ENCODE data around the gene ZC3H7A. TPM values are rescaled to one million over a fixed set of nuclear protein-coding genes. Genes with fewer than 3 reads are reported as not detected.

ZC3H7A gene
- total and polyA plus RNA-seq, 2 of the 13 experiments (the other 11 are each of a cell fraction or from before 2014, with no cell fraction given) = 29.2 to 36.8 TPM

- POLR2A ChIA-PET = no interaction called here
- no peak for TF ChIP-seq MLXIP (CRISPR knock-in tag; IDR thresholded peaks at IDR 0.05; ENCODE audit: borderline replicate concordance)
- no peak for TF ChIP-seq KLF11 (CRISPR knock-in tag; IDR thresholded peaks at IDR 0.05)
- TF ChIP-seq RBM22 (optimal IDR thresholded peaks at IDR 0.05; ENCODE audit: low read length) = peak; percentile 59
- TF ChIP-seq KLF9 (CRISPR knock-in tag; IDR thresholded peaks at IDR 0.05; ENCODE audit: low read depth) = no peak
- TF ChIP-seq GFI1 (CRISPR knock-in tag; IDR thresholded peaks at IDR 0.05; ENCODE audit: borderline replicate concordance) = no peak
- TF ChIP-seq ATF7-NPFF (CRISPR knock-in tag; IDR thresholded peaks at IDR 0.05; ENCODE audit: low read depth) = no peak
- no peak for TF ChIP-seq MED13 (CRISPR knock-in tag; IDR thresholded peaks at IDR 0.05)
- no peak for TF ChIP-seq ZNF790 (CRISPR knock-in tag; IDR thresholded peaks at IDR 0.05; ENCODE audit: borderline replicate concordance)
- TF ChIP-seq RBFOX2 (IDR thresholded peaks at IDR 0.05; ENCODE audit: low read depth, low read length) = peak; percentile 49; the same call in 1 of the 2 replicates
- TF ChIP-seq KAT7 (CRISPR knock-in tag; IDR thresholded peaks at IDR 0.05; ENCODE audit: borderline replicate concordance) = no peak
- no peak for TF ChIP-seq U2AF1 (optimal IDR thresholded peaks at IDR 0.05; ENCODE audit: low read depth, low read length)
- TF ChIP-seq ZNF749 (CRISPR knock-in tag; IDR thresholded peaks at IDR 0.05; ENCODE audit: borderline replicate concordance) = no peak
- no peak for TF ChIP-seq SALL1 (CRISPR knock-in tag; IDR thresholded peaks at IDR 0.05)
- no peak for TF ChIP-seq NPAS2 (CRISPR knock-in tag; IDR thresholded peaks at IDR 0.05; ENCODE audit: borderline replicate concordance)
These were observed 75.1 kb downstream of the ZC3H7A start for GRCh38 chr16:11721781-11722467.

More at GRCh38 chr16:11721781-11722467, 75.1 kb downstream of the ZC3H7A start:
- Histone ChIP-seq H3K4me1 (ENCODE audit: insufficient read depth, low read length) (peaks cover 41% of the 10 kb centered on the region), H3K4me2 (ENCODE audit: low read depth, low read length) (no peak overlapping the region), H3K36me3 (replicated peaks in 1 of 2; ENCODE audit: control insufficient read depth in 1 of 2, insufficient read depth in 2 of 2, low read length in 2 of 2) (peaks cover 28 to 81% of the 10 kb centered on the region in 2 experiments), H3K27ac (ENCODE audit: extremely low read length, insufficient read depth, low read length) (no peak overlapping the region), H3K9ac (ENCODE audit: insufficient read depth, low read depth, low read length) (no peak overlapping the region), H3K27me3 (ENCODE audit: control insufficient read depth in 1 of 2, insufficient read depth in 2 of 2, low read length in 2 of 2) (no peaks in the 10 kb centered on the region), H3K4me3 (replicated peaks in 1 of 3; ENCODE audit: insufficient read depth in 1 of 3, low read depth in 2 of 3, low read length in 3 of 3) (no peak overlapping the region), H3K79me2 (ENCODE audit: insufficient read depth, low read length) (peaks cover 9% of the 10 kb centered on the region), H4K20me1 (ENCODE audit: insufficient read depth, low read length) (peaks cover 18% of the 10 kb centered on the region), H2AFZ (ENCODE audit: low read length) (no peak overlapping the region), H3K9me3 (ENCODE audit: low read length) (no peaks in the 10 kb centered on the region)
- FAIRE-seq (no peak), ATAC-seq (no peak; the same call in 2 of the 3 replicates), DNase-seq (ENCODE audit: low spot score) (no peak)
- no TSS peak for BruUV-seq (replicated peaks)
- WGBS (ENCODE audit: low lambda C conversion rate) = 94% methylated on average over 4 of the region's 4 CpGs
- CTCF ChIA-PET (ENCODE audit: low intra/inter-chr PET ratio, low total read pairs) = no interaction called here
- intact Hi-C loops (cut with micrococcal nuclease; ENCODE audit: unreplicated experiment) = no loop called here
- in situ Hi-C loops (cut with HindIII; ENCODE audit: extremely low pct_ligation_motif_present, low pct_unique_long_range_greater_than_20kb) = no loop called here

All from HepG2 (cell line).